HG03135 (cell line): Measurements from ENCODE around the gene GPT2.

Experiments
- ATAC-seq: cut with Tn5 transposase; IDR thresholded peaks from one replicate; pipeline ENCODE4 v1.9.1; 2021; ENCODE audit warnings: mild to moderate bottlenecking, moderate library complexity; ENCODE audit not compliant: unreplicated experiment

Gene GPT2

GRCh38 chr16:46883690-46884512 lies at the start of gene GPT2:
Gene GPT2, plus strand, starts transcription at chr16:46884362. Its CDS starts 354 bp downstream, at chr16:46884716.
- ATAC-seq: peak; percentile 98

GRCh38 chr16:46836534-46837530 lies 47.3 kb upstream of the GPT2 start:
- ATAC-seq: no peak

- no peak for ATAC-seq
Measured at GRCh38 chr16:46839986-46840443, 44.1 kb upstream of the GPT2 start.

DNA sequence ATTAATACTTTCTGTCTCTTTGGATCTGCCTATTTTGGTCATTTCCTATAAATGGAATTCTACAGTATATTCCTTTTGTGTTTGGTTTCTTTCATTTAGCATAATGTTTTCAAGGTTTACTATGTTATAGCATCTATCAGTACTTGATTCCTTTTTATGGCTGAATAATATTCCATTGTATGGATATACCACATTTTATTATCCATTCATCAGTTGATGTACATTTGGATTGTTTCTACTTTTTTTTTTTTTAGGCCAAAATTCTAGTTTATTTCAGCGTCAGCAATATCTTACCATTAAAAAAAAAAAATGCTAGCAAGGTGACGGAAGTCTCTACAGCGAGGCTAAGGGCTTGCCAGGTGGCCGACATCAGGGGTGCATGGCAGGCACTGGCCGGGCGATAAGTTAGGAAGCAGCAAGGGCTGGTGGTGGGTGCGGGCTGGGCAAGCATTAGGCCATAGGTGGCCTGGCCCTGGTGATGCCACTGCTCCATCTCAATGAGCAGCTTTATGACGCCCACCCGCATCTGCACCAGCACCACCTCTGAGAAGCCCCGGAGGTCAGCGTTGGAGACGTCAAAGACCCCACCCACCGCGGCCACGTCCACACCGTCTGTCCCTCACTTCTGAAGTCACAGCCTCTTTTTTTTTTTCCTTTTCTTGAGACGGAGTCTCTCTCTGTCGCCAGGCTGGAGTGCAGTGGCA lies 41.8 kb upstream of the GPT2 start:
- ATAC-seq: no peak

- no peak for ATAC-seq
Measured at GRCh38 chr16:46843898-46844642, 40.1 kb upstream of the GPT2 start.

DNA sequence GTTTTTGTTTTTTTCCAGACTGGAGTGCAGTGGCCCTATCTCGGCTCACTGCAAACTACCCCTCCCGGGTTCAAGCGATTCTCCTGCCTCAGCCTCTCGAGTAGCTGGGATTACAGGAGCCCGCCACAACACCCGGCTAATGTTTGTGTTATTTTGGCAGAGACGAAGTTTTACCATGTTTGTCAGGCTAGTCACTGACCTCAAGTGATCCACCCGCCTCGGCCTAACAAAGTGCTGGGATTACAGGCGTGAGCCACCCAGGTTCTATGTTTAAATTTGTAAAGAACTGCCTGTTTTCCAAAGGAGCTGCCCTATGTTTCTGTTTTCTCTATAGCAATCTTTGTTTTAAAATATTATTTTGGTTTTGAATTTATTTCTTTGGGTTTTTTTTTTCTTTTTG lies 39.4 kb upstream of the GPT2 start:
- ATAC-seq: no peak

GRCh38 chr16:46845952-46846351 lies 38.2 kb upstream of the GPT2 start:
- ATAC-seq: no peak

DNA sequence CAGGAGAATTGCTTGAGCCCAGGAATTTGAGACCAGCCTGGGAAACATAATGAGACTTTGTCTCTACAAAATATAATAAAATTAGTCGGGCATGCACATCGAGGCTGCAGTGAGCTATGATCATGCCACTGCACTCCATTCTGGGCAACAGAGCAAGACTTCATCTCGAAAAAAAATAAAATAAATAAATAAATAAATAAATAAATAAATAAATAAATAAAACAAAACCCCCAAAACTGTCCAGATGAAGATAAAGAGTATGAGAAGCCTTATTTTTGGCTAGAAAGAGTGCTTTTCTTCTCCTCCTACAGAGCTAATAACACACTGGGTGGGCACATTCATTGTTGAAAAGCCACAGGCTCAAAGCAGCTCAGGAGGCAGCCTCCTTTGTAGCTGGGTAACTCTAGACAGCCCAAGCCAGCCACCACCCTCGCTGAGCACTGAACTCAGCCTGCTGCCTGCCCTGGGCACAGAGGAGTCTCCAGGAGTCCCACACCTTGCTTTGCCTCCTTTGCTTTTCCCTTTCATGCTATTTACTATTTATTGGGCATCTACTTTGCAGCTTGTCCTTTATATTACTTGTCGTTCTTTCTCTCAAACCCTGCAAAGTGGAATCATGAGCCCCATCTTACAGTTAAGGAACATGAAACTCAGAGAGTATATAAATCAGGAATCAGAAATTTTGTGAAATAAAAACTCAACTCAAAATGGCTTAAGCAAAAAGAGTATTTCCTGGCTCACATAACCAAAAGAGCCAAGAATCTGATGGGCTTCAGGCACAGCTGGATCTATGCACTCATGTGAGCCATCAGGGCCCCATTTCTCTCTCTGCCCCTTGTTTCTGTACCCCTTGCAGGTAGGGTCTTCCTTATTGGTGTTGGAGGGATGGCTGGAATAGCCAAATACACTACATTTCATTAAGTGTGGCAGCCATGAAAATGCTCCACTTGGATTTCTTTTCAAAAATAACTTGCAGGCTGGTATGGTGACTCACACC lies 35.1 kb upstream of the GPT2 start:
- no peak for ATAC-seq

- ATAC-seq: no peak
Measured at GRCh38 chr16:46850619-46851555, 33.3 kb upstream of the GPT2 start.

GRCh38 chr16:46852130-46852529 lies 32.0 kb upstream of the GPT2 start:
- ATAC-seq: no peak

DNA sequence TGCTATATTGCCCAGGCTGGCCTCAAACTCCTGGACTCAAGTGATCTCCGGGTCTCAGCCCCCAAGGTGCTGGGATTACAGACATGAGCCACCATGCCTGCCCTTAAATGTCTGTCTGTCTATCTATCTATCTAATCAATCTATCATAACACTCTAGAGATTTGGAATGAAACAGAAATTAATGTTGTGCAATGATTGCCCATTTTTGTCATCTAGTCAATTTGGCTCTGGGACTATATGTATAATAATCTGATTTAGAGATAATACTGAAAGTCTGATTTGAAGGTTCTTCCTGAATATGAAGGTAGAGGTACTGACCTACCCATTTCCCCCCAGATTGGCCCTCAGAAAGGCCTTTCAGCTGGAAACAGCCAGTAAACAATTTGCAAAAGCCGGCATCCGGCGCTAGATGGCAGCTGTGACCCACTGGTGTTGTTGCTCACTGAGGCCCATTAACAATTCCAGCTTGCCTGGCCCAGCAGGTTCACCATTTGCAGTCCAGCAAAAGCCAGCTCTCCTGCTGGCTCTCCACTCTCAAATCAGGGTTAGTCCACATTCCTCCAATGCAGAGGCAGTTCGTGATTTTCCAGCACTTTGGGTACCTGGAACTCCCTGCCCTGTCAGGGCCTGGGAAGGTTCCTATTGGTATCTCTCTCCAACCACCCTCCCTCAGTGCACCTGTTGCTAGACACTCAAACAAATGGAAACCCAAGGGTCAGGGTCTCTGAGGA lies 30.3 kb upstream of the GPT2 start:
- ATAC-seq: no peak

DNA sequence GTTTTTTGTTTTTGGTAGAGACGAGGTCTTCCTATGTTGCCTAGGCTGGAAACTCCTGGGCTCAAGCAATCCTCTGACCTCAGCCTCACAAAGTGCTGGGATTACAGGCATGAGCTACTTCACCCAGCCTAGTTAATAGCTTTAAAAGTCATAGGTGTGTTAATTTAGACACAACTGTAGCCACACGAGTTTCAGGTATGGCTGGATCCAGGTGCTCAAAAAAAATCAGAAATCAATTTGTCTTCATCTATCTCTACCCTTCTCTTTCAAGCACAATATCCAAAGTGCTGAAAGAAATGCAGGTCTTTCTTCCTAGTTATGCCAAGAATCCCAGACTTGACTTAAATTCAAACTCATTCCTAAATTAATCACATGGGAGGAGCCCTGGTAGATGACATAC lies 29.3 kb upstream of the GPT2 start:
- ATAC-seq: no peak

DNA sequence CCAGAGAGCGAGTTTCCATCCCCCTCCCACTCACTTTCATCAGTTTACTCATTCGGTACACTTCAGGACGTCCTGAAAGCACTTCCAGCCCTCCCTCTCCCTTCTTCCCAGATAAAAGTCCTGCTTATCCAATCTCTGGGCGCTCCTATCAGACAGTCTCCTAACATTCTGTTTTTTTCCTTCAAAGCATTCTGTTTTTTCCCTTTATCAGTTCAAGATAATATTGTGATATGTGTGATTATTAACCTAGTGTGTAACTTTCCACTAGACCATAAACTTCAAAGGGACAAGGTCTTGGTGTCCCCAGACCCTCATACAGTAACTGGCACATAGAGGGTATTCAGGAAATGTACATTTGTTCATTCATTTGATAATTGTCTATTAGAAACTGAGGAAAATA lies 28.8 kb upstream of the GPT2 start:
- ATAC-seq: no peak

GRCh38 chr16:46857368-46857945 lies 26.7 kb upstream of the GPT2 start:
- no peak for ATAC-seq

- ATAC-seq: no peak
Measured at GRCh38 chr16:46858151-46858550, 26.0 kb upstream of the GPT2 start.

DNA sequence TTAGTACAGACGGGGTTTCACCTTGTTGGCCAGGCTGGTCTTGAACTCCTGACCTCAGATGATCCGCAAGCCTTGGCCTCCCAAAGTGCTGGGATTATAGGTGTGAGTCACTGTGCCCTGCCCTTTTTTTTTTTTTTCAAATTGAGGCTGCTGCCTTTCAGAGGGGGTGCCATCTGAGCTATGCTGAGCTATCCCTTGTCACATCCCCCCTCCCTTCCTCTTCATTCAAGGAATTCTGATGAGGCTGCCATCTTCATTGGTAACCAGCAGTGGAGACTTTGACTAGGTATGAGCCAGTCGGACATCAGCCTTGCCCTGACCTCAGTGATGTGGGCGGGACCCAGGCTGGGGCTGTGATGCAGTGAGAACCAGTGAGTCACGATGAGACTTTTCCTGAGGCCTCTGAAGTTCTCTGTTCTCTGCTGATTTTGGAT lies 24.4 kb upstream of the GPT2 start:
- no peak for ATAC-seq
